HL-60 (cell line): ENCODE data around the gene MIF.

ENCODE experiments used
- CTCF ChIP-seq: IDR thresholded peaks from one replicate; pipeline ENCODE4 v1.5.1; 2011; ENCODE audit warnings: low read length, control low read depth, inconsistent platforms; ENCODE audit not compliant: insufficient read depth
- REST ChIP-seq: IDR thresholded peaks from 2 replicates; pipeline ENCODE4 v1.6.1; 2012; ENCODE audit warnings: low read depth; ENCODE audit not compliant: insufficient replicate concordance

- TF ChIP-seq CTCF = no peak
- TF ChIP-seq REST = no peak
Measured at GRCh38 chr22:23896166-23896522, 2.0 kb downstream of the MIF start.
